Muscle of leg (tissue), 11 donors: Measurements from ENCODE around the gene NSDHL. TPM values are rescaled to one million over a fixed set of nuclear protein-coding genes. Genes with fewer than 3 reads are reported as not detected.
"Not testable (repeated sequence)": the region's sequence is repeated elsewhere in the genome, so short reads cannot be mapped to it uniquely, and the experiment has no call there.

Experiments used
- DNase-seq: peaks from one replicate; pipeline ENCODE4 v3.0.0; 2013
- H3K27ac ChIP-seq: one replicate; pipeline ENCODE4 v1.5.1; 2013; ENCODE audit warnings: mild to moderate bottlenecking, low read length, control low read depth
- H3K27me3 ChIP-seq: one replicate; pipeline ENCODE4 v1.6.1; 2013; ENCODE audit warnings: low read length; ENCODE audit not compliant: control insufficient read depth, insufficient read depth
- H3K36me3 ChIP-seq: one replicate; pipeline ENCODE4 v1.6.1; 2013; ENCODE audit warnings: low read length; ENCODE audit not compliant: control insufficient read depth, insufficient read depth
- H3K4me1 ChIP-seq: one replicate; pipeline ENCODE4 v1.6.1; 2013; ENCODE audit warnings: low read length; ENCODE audit not compliant: control insufficient read depth, insufficient read depth
- H3K4me3 ChIP-seq: one replicate; pipeline ENCODE4 v1.5.1; 2013; ENCODE audit warnings: low read length, control low read depth
- H3K9me3 ChIP-seq: replicated peaks from 2 replicates; pipeline ENCODE4 v1.6.1; 2013; ENCODE audit warnings: low read depth, low read length; ENCODE audit not compliant: control insufficient read depth
- WGBS: methylation state at CpG from one replicate; pipeline ENCODE4 v1.1.5; 2013; ENCODE audit warnings: missing lambda C conversion rate; ENCODE audit not compliant: insufficient coverage; 5-methylcytosine and 5-hydroxymethylcytosine counted together
- polyA plus RNA-seq, 8 donors: library from polyadenylated mRNA; unstranded; fragments of 120-200 nt; gene quantifications; one replicate each; pipeline versions ENCODE4 v1.2.1 to v1.2.3, GENCODE V29; 2013; ENCODE audit warnings: inconsistent platforms in 1 of 8, low replicate concordance in 1 of 8; ENCODE audit not compliant: insufficient read length in 8 of 8, insufficient read depth in 1 of 8
- total RNA-seq: library from RNA; stranded (reverse); fragments of 120-200 nt; gene quantifications from one replicate; pipeline ENCODE4 v1.2.4, GENCODE V29; 2013

Gene NSDHL
- total and polyA plus RNA-seq, 9 donors, result 6.8 to 18.1 (median 13.5) TPM

- not testable (repeated sequence) for H3K27me3 ChIP-seq, H3K27ac ChIP-seq, H3K9me3 ChIP-seq, H3K4me3 ChIP-seq, DNase-seq
- no CpG with 5 or more reads among the region's 1 CpG for WGBS
- Histone ChIP-seq H3K36me3 (peaks cover 10% of the 10 kb centered on the region), H3K4me1 (peaks cover 10% of the 10 kb centered on the region)
These were observed 4.6 kb downstream of the NSDHL start for GRCh38 chrX:152835470-152835869.

DNA sequence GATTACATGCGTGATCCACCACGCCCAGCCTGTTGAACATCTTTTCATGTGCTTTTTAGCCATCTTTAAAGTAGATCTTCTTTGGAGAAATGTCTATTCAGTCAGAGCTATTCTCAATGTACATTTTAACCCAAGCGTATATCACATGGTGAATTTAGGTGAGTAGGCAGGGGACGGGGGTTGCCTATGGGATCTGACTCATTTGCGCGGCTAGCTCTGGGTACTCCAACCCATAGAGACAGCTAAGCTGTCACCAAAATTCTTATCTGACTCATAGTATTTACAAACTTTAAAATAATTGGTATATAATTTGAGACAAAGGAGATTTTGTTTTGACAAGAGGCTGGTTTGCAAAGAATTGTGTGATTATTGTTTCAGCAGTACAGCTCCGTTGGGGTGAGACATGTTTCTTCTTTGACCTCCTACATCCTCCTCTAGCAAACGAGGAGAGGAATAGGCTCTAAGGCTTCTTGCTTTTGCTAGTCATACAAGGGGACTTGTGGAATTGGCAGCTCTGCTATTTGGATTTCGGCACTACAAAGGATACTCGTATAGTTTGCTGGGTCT is 12.0 kb downstream of the NSDHL start:
- no peaks in the 10 kb centered on the region for H3K36me3 ChIP-seq
- no peak overlapping the region for H3K27ac ChIP-seq
- WGBS, result 100% methylated on average over 2 of the region's 10 CpGs
- no peak overlapping the region for H3K4me3 ChIP-seq
- H3K9me3 ChIP-seq, result no peaks in the 10 kb centered on the region
- H3K4me1 ChIP-seq, result no peaks in the 10 kb centered on the region
- H3K27me3 ChIP-seq, result peaks cover 5% of the 10 kb centered on the region
- DNase-seq, result no peak

DNA sequence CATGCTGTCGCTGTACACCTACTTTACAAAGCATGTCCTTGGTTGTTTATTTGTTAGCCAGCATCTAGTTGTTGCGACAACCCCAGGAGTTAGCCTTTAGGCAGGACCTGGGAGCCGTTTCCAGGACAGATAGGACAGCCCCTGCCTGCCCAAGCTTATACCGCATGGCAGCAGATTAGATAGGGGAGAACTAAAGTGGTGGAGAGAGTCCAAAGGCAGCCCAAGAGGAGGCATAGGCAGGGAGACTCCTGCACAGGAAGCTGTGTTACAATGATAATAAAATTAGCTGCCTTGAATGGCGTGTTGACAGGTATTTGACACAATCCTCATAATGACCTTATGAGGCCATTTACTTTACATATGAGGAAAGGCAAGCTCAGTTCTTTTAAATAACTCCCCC is 13.0 kb downstream of the NSDHL start:
- no peak for DNase-seq
- WGBS, result 63% methylated on average over 2 of the region's 5 CpGs
- Histone ChIP-seq H3K27me3 (peaks cover 5% of the 10 kb centered on the region), H3K4me3 (no peak overlapping the region), H3K27ac (no peak overlapping the region), H3K36me3 (no peaks in the 10 kb centered on the region), H3K4me1 (no peaks in the 10 kb centered on the region), H3K9me3 (no peaks in the 10 kb centered on the region)

DNA sequence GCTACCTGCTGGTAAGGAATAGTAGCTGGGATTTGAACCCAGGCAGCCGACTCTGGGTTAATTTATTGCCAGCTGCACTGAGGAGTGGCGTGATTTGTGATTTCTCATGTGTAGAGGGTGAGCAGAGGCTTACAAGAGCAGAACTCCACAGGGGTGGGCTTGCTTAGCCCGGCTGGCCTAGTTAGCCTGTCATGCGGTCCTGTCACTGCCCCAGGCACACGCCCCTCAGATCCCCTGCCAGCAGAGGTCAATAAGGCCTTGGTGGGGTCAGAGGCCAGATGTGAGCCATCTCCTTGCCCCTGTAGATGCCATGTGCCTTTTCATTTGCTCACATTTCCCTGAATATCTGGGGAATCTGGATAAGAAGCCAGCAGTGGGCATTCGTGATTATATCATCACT is 13.4 kb downstream of the NSDHL start:
- H3K36me3 ChIP-seq, result no peaks in the 10 kb centered on the region
- H3K4me1 ChIP-seq, result no peaks in the 10 kb centered on the region
- no peak overlapping the region for H3K4me3 ChIP-seq
- H3K27me3 ChIP-seq, result peaks cover 5% of the 10 kb centered on the region
- no peak overlapping the region for H3K27ac ChIP-seq
- 56% methylated on average over 5 of the region's 6 CpGs for WGBS
- no peaks in the 10 kb centered on the region for H3K9me3 ChIP-seq
- DNase-seq, result no peak

GRCh38 chrX:152845618-152846240 is 14.9 kb downstream of the NSDHL start:
- Histone ChIP-seq H3K27ac (no peak overlapping the region), H3K36me3 (peaks cover 6% of the 10 kb centered on the region), H3K9me3 (no peaks in the 10 kb centered on the region), H3K4me1 (no peaks in the 10 kb centered on the region), H3K4me3 (no peak overlapping the region), H3K27me3 (peaks cover 6% of the 10 kb centered on the region)
- DNase-seq, result no peak
- whole genome bisulfite sequencing, result 89% methylated on average over 10 of the region's 17 CpGs

- Histone ChIP-seq H3K9me3 (no peaks in the 10 kb centered on the region), H3K27me3 (peaks cover 6% of the 10 kb centered on the region), H3K4me1 (no peaks in the 10 kb centered on the region), H3K27ac (no peak overlapping the region), H3K36me3 (peaks cover 12% of the 10 kb centered on the region), H3K4me3 (no peak overlapping the region)
- 53% methylated on average over 2 of the region's 6 CpGs for WGBS
- no peak for DNase-seq
These were observed 16.4 kb downstream of the NSDHL start for GRCh38 chrX:152847281-152847680.

DNA sequence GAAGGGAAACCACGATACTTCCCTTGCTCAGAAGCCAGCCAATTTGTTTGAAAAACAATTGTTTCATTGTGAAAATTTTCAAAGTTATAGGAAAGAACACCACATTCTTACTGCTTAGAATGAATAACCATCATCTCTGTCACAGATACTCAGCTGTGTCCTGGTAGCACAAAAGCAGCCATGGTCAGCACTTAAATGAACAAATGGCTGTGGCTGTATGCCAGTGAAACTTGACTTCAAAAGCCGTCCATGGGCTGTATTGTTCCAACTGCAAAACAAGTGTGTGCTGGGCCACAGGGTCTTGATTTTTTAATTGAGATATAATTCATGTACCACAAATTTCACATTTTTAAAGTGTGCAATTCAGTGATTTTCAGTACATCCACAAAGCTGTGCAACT is 19.6 kb downstream of the NSDHL start:
- H3K9me3 ChIP-seq, result no peaks in the 10 kb centered on the region
- peaks cover 16% of the 10 kb centered on the region for H3K36me3 ChIP-seq
- WGBS, result 20% methylated on average over 1 of the region's 2 CpGs
- no peak for DNase-seq
- H3K27me3 ChIP-seq, result peaks cover 3% of the 10 kb centered on the region
- no peaks in the 10 kb centered on the region for H3K4me1 ChIP-seq
- no peak overlapping the region for H3K4me3 ChIP-seq
- no peak overlapping the region for H3K27ac ChIP-seq

- no peak overlapping the region for H3K27ac ChIP-seq
- H3K27me3 ChIP-seq, result peaks cover 3% of the 10 kb centered on the region
- no peak for DNase-seq
- no peaks in the 10 kb centered on the region for H3K4me1 ChIP-seq
- no peaks in the 10 kb centered on the region for H3K9me3 ChIP-seq
- 93% methylated on average over 3 of the region's 7 CpGs for WGBS
- peaks cover 20% of the 10 kb centered on the region for H3K36me3 ChIP-seq
- no peak overlapping the region for H3K4me3 ChIP-seq
These were observed 23.1 kb downstream of the NSDHL start for GRCh38 chrX:152853986-152854385.

- H3K36me3 ChIP-seq, result peaks cover 27% of the 10 kb centered on the region
- 80% methylated on average over 1 of the region's 3 CpGs for WGBS
- DNase-seq, result no peak
These were observed 30.3 kb downstream of the NSDHL start for GRCh38 chrX:152861116-152861515.

DNA sequence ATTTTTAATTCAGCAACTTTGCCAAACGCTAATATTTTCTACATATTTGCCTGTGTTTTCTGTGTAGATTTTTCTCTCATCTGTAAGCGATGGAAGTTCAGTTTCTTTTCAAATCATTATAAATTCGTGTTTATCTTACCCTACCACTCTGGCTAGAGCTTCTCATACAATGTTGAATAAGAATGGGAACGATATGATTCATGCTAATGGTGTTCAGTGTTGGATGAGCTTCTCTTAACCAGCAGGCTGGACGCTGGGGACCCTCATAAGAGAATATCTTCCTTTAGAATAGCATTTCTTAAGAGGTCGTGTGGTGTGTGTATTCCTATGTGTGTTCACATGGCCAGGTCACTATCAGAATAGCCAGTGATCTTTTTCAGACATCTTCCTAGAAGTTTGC is 31.0 kb downstream of the NSDHL start:
- peaks cover 27% of the 10 kb centered on the region for H3K36me3 ChIP-seq

More at GRCh38 chrX:152861116-152861515, 30.3 kb downstream of the NSDHL start:
- no peak overlapping the region for H3K4me3 ChIP-seq
- H3K4me1 ChIP-seq, result no peaks in the 10 kb centered on the region
- H3K27ac ChIP-seq, result no peak overlapping the region
- H3K9me3 ChIP-seq, result no peaks in the 10 kb centered on the region
- H3K27me3 ChIP-seq, result peaks cover 7% of the 10 kb centered on the region

More for the DNA sequence above, 31.0 kb downstream of the NSDHL start:
- peaks cover 7% of the 10 kb centered on the region for H3K27me3 ChIP-seq
- WGBS, result no CpG with 5 or more reads among the region's 6 CpGs
- no peak for DNase-seq
- H3K4me1 ChIP-seq, result no peaks in the 10 kb centered on the region
- no peak overlapping the region for H3K27ac ChIP-seq
- no peak overlapping the region for H3K4me3 ChIP-seq
- H3K9me3 ChIP-seq, result no peaks in the 10 kb centered on the region
